HG03060 (cell line): ENCODE data around the gene OR52K2.
"Not testable (repeated sequence)": the region's sequence is repeated elsewhere in the genome, so short reads cannot be mapped to it uniquely, and the experiment has no call there.

Experiments used
- ATAC-seq: cut with Tn5 transposase; IDR thresholded peaks from one replicate; pipeline ENCODE4 v1.9.1; 2021; ENCODE audit warnings: low read depth, moderate number of reproducible peaks; ENCODE audit not compliant: unreplicated experiment

OR52K2 gene

GRCh38 chr11:4479644-4480043 lies 30.5 kb downstream of the OR52K2 start:
- no peak for ATAC-seq

DNA sequence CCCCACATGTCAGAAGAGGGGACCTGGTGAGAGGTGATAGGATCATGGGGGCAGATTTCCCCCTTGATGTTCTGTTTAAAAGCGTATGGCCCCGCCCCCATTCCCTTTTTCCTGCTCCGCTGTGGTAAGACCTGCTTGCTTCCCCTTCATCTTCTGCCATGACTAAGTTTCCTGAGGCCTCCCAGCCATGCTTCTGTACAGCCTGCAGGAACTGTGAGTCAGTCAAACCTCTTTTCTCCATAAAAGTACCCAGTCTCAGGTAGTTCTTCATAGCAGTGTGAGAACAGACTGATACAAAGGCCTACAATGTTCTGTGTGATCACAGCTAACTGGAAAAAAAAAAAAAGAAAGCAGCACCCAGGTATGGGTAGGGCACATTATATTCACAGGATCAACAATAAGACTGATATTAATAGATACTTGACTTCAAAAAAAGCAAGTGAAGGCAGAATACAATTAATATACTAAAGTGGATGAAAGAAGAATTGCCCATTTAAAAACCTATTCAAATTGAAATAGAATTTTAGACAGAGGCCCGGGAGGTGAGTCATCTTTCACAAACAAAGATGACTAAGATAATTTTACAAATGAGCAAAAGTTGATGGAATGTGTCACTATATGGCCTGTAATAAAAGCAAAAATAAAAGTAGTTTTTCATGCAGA lies 31.6 kb downstream of the OR52K2 start:
- no peak for ATAC-seq

DNA sequence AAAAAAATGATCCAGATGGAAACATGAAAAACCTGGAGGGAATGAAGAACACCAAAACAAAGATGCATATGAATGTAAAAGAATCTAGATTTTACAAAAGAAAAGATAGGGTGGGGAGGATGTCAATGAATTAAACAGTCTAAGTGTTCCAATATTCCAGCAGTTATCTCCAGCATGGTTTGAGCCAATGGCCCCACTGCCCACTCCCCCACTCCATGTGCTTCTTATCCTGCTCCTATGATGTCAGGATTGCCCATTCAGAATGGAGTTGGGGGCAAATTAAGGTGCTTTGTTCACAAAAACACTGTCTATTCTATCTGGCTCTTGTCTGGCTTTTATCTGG lies 32.1 kb downstream of the OR52K2 start:
- no peak for ATAC-seq

GRCh38 chr11:4482445-4482844 lies 33.4 kb downstream of the OR52K2 start, which contains the start of gene OR52K1:
Gene OR52K1, plus strand, starts transcription at chr11:4482646. Its CDS starts 6,255 bp downstream, at chr11:4488901.
- no peak for ATAC-seq

- ATAC-seq: no peak
These were observed 35.2 kb downstream of the OR52K2 start for GRCh38 chr11:4484310-4484709.

- not testable (repeated sequence) for ATAC-seq
These were observed 42.3 kb downstream of the OR52K2 start for GRCh38 chr11:4491405-4491804.

GRCh38 chr11:4491878-4492606 lies 42.9 kb downstream of the OR52K2 start:
- ATAC-seq: no peak

DNA sequence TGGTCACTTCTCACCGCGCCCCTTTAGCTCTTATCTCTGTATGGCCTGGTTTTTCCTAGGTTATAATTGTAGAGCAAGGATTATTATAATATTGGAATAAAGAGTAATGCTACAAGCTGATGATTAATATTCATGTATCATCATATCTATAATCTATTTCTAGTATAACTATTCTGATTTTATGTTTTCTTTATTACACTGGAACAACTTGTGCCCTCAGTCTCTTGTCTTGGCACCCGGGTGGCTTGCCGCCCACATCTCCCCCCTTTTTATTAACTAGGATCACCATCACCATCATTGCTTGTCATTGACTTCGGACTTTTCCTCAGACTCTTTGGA lies 44.4 kb downstream of the OR52K2 start:
- no peak for ATAC-seq

- ATAC-seq: no peak
These were observed 46.4 kb downstream of the OR52K2 start for GRCh38 chr11:4495487-4495886.

DNA sequence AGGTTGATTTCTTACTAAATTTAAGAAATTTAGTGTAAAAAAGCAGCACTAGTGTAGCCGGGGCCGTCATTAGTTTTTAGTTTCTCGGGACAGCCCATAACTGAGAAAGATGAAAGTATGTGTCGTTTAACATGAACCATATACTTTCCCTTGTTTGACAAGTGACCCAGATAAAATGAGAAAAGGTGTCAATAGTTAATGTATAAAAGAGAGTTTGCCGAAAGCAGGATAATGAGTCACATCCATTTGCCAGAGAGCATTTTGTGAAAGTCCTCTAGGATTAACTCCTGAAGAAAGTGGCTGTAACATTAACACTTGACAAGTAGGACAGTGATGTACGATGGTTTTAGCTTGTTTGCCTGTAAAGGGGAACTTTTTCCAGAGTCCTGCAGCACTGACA lies 46.9 kb downstream of the OR52K2 start:
- no peak for ATAC-seq

DNA sequence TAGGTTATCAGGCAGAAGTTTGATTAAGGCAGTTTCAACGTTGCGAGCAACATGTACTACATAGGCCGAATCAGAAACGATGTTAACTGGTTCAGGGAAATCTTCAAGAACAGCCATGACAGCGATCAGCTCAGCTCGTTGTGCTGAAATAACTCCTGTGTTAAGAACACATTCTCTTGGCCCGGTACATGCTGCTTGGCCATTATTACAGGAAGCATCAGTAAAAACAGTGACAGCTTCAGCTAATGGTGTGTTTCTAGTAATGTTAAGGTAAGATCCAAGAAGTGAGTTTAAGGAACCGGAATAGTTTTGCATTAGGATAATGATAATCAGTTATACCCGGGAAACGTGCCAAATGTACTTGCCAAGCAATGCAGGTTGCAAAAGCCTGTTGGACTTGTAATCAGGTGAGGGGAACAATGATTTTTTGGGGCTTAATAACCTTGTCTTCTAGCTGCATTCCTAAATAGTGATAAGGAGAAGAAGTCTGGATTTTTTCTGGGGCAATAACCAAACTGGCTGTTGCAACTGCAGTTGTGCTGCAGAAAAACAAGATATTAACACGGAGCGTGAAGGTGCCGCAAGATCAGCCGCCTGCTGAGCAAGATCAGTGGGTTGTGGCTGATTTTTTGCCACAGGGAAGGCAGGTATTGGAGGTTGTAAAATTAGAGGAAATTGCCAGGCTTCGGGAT lies 47.6 kb downstream of the OR52K2 start:
- ATAC-seq: no peak
